Esophagus squamous epithelium (tissue), 4 donors: ENCODE data around the gene BICC1.

ENCODE experiments used
- POLR2A ChIP-seq, 4 donors: fragments of 450-650 bp; IDR thresholded peaks; one replicate each; pipeline ENCODE4 v1.6.1; 2017; ENCODE audit warnings: antibody characterized with exemption in 4 of 4, mild to moderate bottlenecking in 4 of 4, moderate library complexity in 3 of 4
- TF ChIP-seq, protein P1 (sequence below), 6 experiments: fragments of 450-650 bp in 4 of 6; fragments of 200-600 bp in 2 of 6; sonication (generic) in 2 of 6; IDR thresholded peaks; one replicate each; pipeline ENCODE4 v1.5.1; 2016 to 2019; ENCODE audit warnings: antibody characterized with exemption in 6 of 6, mild to moderate bottlenecking in 4 of 6, moderate library complexity in 4 of 6

- TF ChIP-seq POLR2A (IDR thresholded peaks at IDR 0.05) = no peak
- TF ChIP-seq, protein P1, sequence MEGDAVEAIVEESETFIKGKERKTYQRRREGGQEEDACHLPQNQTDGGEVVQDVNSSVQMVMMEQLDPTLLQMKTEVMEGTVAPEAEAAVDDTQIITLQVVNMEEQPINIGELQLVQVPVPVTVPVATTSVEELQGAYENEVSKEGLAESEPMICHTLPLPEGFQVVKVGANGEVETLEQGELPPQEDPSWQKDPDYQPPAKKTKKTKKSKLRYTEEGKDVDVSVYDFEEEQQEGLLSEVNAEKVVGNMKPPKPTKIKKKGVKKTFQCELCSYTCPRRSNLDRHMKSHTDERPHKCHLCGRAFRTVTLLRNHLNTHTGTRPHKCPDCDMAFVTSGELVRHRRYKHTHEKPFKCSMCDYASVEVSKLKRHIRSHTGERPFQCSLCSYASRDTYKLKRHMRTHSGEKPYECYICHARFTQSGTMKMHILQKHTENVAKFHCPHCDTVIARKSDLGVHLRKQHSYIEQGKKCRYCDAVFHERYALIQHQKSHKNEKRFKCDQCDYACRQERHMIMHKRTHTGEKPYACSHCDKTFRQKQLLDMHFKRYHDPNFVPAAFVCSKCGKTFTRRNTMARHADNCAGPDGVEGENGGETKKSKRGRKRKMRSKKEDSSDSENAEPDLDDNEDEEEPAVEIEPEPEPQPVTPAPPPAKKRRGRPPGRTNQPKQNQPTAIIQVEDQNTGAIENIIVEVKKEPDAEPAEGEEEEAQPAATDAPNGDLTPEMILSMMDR (IDR thresholded peaks at IDR 0.05) = no peak
Observed at GRCh38 chr10:58511765-58512490, 744 bp upstream of the BICC1 start.
